ENCODE data around the gene HS2ST1.
"Not testable (repeated sequence)": the region's sequence is repeated elsewhere in the genome, so short reads cannot be mapped to it uniquely, and the experiment has no call there.

The HS2ST1 gene

DNA sequence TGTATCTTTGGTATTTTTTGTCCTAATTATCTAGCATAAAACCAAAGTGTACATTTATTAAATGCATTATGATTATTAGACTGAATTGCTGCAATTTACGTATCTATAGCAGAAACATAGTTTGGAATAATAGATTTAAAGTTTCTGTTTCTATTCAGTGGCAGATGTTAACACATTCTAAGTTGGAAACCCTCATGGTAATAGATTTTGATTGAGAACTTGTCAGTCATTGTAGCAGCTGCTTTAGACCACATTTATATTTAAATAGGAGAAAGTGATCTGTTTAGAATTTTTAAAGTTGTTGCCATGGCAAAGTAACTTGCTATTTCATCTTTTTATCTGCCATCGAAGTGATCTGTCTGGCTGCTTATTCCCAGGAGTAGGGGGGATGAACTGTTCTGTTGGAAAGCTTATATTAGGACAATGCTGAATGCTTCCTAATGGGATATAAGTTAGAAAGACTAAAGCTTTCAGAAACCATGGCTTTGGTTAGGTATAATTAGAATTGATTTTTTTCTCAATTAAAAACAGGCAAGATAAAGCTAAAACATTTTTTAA is 61.6 kb downstream of the HS2ST1 start:
- no peak for DNase-seq

DNA sequence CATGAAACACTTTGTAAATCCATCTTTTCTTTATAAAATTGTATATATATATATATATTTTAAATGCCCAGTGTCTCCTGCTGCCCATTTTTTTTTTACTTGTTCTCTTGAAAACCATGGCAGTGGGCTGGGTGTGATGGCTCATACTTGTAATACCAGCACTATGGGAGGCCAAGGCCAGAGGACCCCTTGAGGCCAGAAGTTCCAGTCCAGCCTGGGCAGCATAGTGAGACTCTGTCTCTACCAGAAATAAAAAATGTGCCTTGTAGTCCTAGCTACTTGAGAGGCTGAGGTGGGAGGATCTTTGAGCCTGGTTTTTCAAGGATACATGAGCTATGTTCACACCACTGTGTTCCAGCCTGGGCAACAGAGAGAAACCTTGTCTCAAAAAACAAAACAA is 62.2 kb downstream of the HS2ST1 start:
- DNase-seq: no peak

DNA sequence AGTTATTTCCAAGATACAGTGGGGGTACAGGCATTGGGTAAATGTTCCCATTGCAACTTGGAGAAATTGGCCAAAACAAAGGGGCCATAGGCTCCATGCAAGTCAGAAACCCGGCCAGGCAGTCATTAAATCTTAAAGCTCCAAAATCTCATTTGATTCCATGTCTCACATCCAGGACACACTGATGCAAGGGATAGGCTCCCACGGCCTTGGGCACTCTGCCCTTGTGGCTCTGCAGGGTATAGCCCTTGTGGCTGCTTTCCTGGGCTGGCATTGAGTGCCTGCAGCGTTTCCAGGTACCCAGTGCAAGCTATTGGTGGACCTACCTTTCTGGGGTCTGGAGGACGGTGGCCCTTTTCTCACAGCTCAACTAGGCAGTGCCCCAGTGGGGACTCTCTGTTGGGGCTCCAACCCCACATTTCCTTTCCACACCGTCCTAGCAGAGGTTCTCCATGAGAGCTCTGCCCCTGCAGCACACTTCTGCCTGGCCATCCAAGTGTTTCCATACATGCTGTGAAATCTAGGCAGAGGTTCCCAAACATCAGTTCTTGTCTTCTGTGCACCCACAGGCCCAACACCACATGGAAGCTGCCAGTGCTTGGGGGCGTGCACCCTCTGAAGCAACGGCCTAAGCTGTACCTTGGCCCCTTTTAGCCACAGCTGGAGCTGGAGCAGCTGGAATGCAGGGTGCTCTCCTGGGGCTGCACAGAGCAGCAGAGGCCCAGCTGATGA is 67.2 kb downstream of the HS2ST1 start:
- DNase-seq: no peak

DNA sequence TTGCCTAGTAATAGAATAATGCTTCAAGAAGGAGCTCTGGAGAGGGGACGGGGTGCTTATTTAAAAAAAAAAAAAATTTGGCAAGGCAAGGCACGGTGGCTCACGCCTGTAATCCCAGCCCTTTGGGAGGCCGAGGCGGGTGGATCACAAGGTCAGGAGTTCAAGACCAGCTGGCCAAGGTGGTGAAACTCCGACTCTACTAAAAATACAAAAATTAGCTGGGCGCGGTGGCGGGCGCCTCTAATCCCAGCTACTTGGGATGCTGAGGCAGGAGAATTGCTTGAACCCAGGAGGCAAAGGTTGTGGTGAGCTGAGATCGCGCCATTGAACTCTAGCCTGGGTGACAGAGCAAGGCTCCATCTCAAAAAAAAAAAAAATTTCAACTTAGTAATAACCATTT is 69.2 kb downstream of the HS2ST1 start:
- not testable (repeated sequence) for DNase-seq

- DNase-seq: no peak
Observed at GRCh38 chr1:86987446-86987845, 73.0 kb downstream of the HS2ST1 start.

GRCh38 chr1:86988835-86989234 is 74.4 kb downstream of the HS2ST1 start:
- DNase-seq: no peak

- DNase-seq: not testable (repeated sequence)
Observed at GRCh38 chr1:86989690-86990089, 75.3 kb downstream of the HS2ST1 start.

- DNase-seq: no peak
Observed at GRCh38 chr1:86990826-86991225, 76.4 kb downstream of the HS2ST1 start.

- DNase-seq: no peak
Observed at GRCh38 chr1:86991549-86992186, 77.2 kb downstream of the HS2ST1 start.

DNA sequence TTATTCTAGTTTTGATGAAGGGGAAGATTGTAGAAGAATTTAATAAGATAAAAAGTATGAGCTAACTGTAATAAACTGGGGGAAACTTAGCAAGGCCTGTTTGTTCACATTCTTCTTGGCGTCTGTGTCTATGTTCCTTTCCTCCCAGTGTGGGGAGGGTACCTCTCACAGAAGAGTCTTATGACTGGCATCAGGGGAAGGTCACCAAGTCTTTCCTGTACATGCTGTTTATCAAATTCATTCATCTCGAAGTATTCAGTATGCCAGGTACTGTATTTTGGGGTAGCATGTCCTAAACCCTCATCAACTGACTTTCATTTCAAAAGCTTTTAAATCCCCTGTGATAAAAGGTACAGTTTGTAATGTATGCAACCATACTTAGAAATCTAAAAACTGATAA is 78.4 kb downstream of the HS2ST1 start:
- no peak for DNase-seq

DNA sequence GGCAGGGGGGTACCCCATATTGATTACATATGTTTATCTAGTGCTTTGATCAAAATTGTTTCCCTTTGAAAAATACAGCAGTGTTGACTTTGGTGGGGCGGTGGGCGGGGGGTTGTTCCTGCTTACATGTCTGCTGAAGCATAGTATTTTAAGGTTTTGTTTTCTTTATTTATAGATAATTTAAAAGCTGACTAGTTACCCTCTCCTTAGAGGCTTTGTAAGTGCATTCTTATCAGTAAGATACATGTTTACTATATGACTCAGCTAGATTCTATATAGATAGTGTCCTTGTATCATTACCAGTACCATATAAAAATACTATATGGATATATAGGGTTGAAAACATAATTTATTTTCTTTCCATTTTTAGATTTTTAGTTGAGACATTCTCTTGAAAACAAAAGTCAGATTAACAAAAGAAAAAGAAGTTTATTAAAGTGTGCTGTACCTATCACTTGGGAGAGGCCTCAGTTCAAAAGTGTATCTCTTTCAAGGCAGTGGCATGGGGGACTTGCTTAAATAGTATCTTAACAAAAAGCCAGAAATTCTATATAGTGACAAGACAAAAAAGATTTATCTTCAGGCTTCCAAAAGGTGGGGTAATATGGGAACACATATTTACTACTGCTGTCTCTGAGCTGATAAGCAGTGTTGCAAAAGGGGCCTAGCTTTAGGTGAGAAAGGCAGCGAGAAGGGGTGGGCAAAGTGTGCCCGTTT is 79.0 kb downstream of the HS2ST1 start:
- DNase-seq: no peak

- no peak for DNase-seq
Observed at GRCh38 chr1:86994061-86994460, 79.6 kb downstream of the HS2ST1 start.

DNA sequence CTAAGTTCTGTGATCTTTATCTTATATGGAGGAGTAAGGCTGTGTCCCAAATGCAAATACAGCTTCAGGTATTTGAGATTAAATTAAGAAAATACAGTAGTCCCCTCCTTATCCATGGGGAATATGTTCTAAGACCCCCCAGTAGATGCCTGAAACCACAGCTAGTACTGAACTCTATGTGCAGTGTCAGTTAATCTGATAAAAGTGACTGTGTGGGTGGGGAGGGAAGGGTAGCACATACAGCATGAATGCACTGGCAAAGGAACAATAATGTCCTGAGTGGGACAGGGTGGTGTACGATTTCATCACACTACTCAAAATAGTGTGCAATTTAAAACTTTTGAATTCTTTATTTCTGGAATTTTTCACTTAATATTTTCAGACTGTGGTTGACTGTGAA is 83.1 kb downstream of the HS2ST1 start:
- DNase-seq: no peak

DNA sequence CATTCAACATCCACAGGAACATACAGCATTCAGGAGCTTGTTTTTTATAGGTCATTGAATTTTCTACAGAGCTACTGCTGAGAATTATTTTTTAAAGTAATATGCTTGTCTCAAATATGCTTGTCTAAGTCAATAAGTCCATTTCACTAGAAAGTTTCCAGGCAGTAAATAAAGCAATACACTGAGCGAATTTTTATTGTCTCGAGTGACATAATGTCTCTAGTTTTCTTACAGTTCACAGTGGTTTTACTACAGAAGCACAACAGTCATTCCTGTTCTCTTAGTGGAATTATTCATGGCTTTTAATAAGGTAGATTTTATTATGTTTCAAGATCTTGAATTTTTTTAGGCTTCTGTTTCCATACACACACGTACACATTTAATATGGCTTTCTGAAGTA is 83.8 kb downstream of the HS2ST1 start:
- no peak for DNase-seq

DNA sequence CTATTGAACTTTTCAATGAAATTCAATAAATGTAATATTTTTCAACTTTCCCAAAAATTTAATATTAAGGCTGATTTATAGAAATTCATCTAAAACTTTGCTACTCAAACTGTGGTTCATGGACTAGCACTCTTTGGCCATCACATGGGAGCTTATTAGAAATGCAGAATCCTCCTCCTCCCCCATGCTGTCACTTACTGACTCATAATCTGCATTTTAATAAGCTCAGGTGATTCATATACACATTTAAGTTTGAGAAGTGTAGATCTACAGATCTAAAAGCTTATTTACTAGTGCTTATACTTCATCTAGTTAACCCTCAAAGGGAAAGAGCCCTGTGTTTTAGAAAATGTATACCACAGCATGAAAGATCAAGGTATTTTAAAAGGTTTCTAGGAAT is 84.3 kb downstream of the HS2ST1 start:
- no peak for DNase-seq

- DNase-seq: no peak
Observed at GRCh38 chr1:87000460-87000859, 86.0 kb downstream of the HS2ST1 start.

GRCh38 chr1:87004857-87005256 is 90.4 kb downstream of the HS2ST1 start:
- no peak for DNase-seq

GRCh38 chr1:87007323-87007722 is 92.9 kb downstream of the HS2ST1 start:
- peak in 1 of 3 experiments; percentile 10 for DNase-seq

- DNase-seq: not testable (repeated sequence)
Observed at GRCh38 chr1:87013385-87013784, 99.0 kb downstream of the HS2ST1 start.

DNA sequence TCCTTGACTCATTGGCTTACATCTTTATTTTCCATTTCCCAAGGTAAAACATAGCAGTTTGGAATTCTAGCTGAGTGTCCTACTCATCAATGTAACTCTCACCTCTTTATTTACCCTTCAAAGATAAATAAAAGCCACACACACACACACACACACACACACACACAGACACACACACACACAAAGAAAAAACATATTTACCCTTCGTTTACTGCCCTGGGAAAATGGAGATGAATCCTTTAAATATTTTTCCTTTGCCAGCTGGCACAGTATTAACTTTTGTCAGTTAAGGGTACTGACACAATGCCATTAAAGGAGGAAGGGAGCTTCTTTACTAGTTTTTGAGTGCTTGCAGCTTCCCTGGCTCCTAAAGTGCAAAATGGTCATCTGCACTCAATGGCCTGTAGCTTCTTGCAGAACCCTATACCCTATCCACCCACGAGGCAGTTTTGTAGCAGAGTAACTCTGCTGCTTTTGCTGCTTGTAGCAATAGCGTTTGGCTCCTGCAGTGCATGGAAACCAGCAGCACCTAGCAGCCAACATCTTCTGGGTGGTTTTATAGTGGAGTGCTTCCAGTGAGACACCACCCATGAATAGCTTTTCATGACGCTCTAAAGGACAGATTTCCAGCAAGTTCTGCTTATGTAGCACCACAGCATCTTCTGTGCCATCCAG is 103.7 kb downstream of the HS2ST1 start:
- DNase-seq: peak in 2 of 3 experiments; percentile 23 to 29

- no peak for DNase-seq
Observed at GRCh38 chr1:87023326-87023725, 108.9 kb downstream of the HS2ST1 start.

DNA sequence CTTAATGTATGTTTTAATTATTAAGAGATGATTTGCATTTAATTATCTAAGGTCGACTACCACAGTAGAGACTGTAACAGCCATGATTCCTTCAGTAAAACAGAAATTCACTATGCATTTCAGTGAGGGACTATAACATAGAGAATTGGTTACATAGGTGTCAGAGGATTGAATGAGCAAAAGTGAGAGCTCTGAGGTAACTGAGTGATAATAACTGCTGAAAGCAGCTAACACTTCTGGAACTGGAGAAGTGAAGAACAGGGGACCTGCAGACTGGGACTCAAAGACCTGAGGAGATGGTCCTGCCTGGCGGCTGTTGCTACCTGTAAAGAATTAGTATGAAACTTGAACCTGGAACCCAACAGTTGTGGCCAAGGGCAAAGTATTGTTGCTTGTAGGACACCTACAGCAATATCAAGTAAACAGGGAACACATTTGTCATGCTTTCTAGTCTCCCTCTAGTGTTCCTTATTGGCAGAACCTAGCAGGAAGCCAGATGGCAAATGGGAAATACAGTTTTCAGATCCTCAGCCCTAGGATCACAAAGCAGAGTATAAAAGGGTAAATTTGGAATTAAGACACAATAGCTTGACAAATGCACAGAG is 110.6 kb downstream of the HS2ST1 start:
- peak in 2 of 3 experiments; percentile 21 to 67 for DNase-seq

DNA sequence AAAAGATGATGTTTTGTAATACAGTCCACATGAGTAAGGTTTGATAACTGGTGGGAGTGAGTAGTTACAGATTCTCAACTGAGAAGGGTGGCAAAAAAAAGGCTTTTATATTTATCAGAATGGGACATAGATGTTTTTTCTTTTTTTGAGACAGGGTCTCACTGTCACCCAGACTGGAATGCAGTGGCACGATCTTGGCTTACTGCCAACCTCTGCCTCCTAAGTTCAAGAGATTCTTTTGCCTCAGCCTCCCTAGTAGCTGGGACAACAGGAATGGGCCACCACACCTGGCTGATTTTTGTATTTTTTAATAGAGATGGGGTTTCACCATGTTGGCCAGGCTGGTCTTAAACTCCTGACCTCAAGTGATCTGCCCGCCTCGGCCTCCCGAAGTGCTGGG is 113.1 kb downstream of the HS2ST1 start:
- not testable (repeated sequence) for DNase-seq

Data from NCI-H1417 (cell line).